GM18861 (cell line): Measurements from ENCODE around the gene RAC2.

Experiments
- ATAC-seq: cut with Tn5 transposase; IDR thresholded peaks from one replicate; pipeline ENCODE4 v1.9.1; 2021; ENCODE audit not compliant: unreplicated experiment

The RAC2 gene

DNA sequence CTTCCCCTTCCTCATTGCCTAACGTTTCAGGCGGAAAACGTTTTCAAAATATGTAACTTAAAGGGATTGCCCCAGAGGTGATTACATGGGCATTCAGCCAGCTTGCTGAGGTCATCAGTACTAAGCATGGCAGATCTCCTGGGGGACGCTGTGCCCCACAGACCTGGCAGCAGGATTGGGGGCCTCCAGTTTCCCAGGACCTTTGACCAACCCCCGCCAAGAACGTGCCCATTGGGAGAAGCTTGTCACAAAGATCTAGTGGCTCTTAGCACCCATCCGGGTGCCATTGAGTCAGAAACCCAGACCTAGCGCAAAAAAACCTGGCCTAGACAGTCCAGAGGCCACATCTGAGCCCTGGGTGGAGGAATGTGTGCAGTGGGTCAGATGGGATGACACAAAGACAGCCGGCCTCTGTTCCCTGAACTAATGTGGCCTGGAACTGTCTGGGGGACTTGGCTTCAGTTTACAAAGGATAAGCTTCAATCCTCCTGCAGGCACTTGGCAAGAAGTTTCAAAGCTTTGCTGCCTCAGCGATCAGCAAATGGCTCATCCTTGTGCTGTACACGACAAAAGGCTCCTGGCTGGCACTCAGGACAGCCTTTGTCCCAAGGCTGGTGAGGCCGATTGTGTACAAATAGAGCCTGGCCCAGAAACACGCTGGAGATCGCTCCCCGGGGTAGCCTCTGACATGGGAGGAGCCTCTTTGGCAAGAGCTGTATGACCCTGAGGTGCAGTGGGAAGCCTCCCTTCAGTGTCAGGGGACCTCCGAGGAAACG, 65.5 kb downstream of the RAC2 start:
- ATAC-seq = no peak

DNA sequence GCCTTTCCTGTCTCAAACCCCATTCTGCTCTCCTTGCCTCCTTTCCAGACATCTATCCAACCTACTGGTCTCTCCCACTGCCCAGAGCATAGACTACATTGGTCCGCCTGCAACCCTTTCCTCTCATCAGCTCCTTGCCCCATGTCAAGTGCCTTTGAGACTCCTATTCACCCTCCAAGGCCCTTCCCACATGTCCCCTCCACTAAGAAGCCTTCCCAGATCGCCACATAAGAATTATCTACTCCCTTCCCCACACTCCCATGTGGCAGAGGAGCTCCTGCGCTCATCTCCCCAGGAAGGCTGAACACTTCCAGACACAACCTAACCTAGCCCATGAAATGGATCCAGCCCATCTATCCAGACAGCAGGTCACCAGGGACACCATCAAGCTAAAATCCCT, 66.3 kb downstream of the RAC2 start:
- no peak for ATAC-seq

DNA sequence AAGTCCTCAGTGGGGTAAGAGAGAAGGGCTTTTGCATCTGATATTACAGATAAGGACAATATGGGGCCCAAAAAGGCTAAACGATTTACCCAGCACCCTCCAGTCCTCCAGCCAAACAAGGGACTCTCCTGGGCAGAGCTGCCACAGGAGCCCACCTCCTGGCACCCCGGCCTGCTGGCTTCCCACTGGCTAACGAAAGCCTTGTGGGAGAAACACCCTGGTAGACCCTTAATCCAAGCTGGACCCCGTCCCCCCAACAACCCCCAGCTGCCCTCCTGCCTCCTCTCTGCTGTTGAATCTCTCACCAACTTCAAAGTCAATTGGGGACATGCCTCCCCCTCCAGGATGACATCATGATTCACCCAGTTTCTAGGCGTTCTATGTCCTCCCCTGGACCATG, 66.8 kb downstream of the RAC2 start:
- ATAC-seq = no peak

DNA sequence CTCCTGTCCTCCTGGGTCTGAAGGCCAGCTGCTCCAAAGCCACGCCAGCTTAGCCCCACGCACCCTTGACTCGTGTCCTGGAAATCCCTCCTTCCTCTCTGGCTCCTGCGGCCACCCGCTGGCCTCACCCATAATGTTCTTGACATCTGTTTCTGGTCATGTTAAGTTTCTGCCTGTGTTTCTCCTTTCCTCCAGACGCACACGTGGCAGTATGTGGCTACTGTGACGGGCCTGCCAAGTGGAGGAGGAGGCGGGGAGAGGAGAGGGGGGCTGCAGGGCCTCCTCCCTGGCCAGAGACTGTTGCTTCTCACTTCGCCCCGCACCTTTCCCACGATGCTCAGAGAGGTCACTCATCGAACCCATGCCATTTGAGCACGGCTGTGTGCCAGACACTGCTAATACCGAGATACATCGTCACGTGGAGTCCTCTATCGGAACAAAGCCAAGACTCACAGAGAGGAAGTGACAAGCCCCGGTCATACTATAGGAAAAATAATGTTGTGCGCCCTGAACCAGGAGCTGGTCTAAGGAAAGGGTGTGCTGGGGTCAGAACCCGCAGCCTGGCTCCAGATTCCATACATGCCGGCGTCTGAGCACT, 67.5 kb downstream of the RAC2 start:
- ATAC-seq = no peak

DNA sequence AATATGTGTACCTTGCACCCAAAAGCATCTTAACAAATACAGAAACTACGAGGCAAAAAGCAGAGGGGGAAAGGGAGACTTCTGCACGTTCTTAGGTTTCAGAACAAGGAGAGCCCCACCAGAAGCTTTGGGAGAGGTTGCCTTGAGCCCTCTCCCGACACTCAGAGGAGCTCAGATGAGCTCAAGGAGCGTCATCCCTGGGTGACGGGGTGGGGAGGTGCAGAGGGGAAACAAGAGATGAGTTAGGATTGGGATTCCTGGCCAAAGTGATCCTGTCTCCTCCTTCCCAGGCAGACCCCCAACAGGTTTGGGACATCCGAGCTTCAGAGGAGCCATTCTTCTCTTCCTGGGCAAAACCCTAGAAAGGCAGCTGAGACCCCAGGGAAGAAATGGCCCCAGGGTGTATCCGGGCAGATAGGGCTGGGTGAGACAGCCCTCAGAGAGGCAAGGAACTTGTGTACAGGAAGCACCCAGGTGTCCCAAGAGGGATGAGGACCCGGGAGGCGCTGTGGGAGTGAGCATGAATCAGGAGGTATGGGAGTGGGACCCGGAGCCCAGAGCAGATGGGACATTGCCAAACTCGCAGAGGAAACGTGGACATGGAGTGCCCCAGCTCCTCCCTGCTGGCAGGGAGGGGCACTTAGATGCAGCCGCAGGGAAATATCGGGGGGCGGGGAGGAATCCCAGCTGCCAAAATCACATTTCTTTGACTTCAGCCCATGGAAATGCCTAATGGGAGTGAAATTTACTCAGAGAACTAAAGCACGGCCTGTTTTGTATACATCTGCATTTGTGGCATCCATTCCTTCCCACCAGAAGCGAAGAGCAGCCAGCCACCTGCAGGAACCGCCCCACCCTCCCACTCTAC, 68.4 kb downstream of the RAC2 start:
- ATAC-seq = no peak
